HG03045 (cell line): ENCODE measurements around the gene FLRT2.

ENCODE experiments used
- ATAC-seq: cut with Tn5 transposase; IDR thresholded peaks from one replicate; pipeline ENCODE4 v1.9.1; 2021; ENCODE audit warnings: mild to moderate bottlenecking, moderate library complexity; ENCODE audit not compliant: unreplicated experiment

Gene FLRT2

DNA sequence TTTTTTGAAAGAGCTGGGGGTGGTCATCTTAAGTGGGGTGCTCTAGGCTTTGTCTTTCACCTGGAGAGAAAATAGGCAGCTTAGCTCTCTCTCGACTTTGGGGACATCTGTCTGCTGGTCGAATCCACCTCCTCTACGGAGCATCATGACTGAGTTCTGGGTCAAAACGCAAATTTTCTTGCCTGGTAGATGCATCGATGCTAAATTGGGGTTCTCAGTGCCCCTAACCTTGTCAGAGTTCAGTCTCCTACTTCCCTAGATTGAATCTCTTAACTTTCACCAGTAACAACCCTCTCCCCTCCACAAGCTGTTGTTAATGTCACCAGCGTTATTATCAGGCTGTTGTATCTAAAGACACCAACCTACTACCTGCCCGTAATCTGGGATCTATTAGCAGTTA is 682 bp downstream of the FLRT2 start:
- no peak for ATAC-seq

DNA sequence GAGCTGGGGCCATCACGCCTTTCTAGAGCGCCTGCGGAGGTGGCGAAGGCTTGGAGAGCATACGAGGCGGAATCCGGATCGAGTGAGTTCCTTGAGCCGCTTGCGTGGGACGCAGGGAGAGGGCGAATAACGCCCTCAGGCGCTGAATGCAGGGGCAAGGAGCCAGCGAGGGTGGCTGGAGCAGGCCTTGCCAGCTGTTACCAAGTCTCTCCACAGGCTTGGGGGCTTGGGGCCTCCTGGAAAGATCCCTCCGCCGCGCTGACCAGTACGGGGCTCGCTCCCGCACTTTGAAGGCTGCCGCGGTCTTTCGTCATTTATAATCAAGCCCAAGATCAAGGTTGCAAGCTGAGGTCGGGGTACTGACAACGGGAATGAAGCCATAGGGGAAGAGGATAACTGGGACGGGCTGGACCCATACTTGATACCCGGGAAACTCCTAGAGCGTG is 1.2 kb downstream of the FLRT2 start:
- no peak for ATAC-seq

DNA sequence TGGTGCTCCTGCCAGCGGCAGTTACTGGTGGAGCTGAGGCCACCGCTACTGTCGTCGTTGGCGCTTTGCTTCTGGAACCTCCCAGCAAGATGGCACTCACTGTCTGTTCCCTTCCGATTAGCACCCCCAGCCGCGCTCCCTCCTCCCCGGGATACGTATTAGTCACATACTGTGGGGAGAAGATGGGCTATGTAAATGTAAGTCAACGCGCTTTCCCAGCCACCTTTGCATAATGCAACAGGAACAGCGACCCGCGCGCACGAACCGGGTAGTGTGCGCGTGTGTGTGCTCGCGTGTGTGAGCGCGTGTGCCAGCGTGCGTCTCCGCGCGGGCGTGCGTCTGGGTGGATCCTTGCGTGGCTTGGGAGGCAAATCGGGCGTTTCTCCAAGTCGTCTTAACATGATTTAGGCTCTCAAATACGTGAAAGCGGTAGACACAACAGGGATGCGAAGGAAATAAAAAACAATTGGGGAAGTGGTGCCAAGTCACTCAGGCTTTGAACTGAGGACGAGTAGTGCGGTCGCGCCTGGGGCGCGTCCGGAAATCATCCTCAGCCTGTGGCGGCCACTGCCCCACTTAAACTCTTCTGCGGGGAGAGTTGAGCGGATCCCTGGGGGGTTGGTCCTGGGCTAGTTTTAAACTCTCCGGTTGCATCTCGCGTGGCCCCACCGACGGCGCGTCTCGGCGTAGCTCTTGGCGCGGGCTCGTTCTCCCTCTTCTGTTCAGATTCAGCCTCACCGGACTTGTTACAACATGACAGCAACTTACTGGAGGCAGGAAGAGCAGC is 1.8 kb downstream of the FLRT2 start:
- no peak for ATAC-seq

DNA sequence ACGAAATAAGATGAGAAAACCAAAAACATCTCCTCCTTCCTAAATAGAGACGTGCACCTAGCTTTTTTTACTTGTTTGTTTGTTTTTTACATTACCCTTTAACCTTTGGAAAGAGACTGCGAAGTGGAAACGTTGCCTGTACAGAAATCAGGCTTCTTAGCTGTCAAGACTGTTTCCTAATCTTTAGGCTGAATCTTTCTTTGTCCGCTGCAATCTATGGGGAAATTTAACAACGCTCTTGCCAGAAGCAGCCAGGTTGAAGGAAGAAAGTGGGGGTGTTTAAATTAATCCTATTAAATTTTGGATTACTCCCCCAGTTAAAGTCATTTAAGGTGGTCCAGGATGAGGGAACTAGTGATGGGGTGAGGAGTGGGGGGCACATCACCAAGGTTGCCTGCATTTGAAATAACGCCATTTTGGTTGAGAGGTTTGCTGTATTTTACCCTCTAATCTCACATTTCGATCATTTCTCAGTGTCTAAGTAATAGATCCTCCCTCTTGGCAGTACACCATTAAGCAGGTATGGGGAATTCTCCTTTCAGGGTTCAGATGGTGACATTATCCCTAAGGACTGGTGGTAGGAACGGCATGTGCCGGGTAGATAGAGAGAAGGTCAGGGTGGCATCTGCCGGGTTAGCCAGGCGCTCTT is 2.6 kb downstream of the FLRT2 start:
- no peak for ATAC-seq

DNA sequence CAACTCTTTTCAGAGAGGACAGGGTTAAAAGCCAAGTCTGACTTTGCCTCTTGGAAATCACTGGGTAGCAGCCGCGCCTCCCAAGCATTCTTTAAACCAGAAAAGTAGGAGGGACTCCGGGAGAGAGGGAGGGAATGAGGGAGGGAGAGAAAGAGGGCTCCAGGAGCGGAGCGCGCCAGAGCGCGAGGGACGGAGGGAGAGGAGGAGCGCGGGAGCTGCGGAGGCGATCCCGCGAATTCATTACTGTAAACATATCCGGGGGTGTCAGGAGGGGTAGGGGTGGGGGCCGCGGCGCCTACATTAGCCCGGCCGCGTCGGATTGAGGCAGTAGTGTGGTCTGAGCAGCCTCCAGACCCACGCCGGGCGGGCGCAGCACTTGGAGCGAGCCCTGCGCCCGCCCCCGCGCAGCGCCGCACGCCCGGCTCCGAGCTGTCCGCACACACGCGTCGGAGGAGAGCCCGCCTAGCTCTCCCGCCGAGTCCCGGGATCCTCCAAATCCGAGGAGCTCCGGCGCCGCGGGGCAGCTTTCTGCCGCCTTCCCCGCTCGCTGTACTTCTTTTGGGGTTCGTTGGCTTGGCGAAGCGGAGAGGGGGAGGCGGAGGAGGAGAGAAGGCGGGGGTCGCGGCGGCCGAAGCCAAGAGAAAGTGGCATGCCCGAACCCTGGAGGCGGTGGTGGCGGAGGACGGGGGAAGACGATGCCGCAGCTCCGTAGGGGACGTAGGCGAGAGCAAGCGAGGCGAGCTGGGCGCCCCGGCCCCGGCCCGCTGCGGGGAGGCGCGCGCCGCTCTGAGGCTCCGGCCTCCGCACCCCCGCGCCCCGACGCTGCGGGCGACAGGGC is 3.3 kb downstream of the FLRT2 start:
- no peak for ATAC-seq

DNA sequence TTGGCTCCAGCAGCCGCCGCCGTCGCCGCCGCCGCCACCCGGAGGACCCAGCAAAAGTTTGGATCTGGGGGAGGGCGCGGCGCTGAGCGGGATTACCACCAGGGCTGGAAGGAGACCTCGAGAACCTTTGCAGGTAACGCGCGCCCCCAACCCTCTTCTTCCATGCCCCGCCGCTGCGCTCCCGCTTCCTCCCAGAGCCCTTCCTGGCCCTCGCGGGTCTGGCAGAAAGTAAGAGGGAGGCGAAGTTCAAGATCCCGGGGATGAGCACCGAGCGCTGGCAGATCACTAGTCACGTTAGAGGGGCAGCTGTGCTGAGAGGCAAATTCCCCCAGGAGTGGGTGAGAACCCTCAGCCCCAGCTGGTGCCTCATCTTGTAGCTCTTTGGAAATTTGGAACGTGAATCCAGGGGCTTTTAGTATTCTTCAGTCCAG is 3.9 kb downstream of the FLRT2 start:
- ATAC-seq, result no peak

DNA sequence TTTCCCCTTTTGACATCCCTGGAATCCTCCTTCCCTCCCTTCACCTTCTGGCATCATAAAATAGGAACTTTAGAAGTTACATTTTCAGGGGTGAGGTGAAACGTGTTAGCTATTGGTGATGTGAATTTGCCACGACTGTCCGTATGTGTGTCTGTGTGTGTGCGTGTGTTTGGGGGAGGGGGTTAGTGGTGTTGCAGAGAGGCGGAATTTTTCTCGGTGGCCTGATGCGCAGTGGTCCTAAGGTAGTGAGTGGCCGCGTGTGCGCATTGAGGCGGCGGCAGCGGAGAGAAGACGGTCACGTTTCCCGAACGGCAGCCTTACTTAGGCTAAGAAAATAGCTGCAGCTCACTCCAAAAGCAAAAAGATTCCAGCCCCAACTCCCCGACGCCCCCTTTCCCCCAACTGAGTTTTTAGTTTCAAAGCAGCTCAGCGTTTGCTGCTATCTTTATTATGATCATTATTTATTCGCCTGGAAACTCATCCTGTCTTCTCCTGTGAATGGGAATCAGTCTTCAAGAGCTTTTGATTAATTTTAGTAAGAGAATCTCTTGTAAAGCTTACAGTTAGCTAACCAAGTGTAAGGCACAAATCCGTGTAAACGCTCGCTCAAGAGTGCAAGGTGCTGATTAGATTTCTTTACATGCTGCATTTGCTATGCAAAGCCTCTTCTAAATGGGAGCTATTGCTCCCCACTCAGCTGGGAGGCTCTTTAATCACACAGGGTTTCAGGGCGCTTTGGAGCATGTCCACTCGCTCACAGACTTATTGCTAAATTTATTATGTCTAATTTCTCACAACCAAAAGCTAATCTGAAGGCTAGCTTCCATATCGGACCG is 4.7 kb downstream of the FLRT2 start:
- ATAC-seq, result no peak

DNA sequence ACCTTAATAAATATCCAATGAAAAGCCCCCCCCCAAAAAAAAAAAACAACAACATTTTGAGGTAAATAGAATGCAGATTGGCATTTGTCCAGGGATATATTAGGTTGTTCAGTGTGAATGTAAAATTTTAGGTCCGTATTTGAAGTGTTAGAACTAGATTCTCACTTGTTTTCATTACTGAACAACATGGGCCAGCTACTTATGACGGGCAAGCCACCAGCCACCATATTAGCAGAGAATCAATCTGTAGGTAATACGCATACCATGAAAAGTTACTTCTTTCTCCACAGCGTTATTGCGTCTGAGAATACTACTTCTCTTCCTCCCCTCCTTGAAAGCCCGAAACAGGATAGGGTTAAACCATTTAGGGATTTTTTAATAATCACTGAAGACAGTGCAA is 5.4 kb downstream of the FLRT2 start:
- no peak for ATAC-seq

DNA sequence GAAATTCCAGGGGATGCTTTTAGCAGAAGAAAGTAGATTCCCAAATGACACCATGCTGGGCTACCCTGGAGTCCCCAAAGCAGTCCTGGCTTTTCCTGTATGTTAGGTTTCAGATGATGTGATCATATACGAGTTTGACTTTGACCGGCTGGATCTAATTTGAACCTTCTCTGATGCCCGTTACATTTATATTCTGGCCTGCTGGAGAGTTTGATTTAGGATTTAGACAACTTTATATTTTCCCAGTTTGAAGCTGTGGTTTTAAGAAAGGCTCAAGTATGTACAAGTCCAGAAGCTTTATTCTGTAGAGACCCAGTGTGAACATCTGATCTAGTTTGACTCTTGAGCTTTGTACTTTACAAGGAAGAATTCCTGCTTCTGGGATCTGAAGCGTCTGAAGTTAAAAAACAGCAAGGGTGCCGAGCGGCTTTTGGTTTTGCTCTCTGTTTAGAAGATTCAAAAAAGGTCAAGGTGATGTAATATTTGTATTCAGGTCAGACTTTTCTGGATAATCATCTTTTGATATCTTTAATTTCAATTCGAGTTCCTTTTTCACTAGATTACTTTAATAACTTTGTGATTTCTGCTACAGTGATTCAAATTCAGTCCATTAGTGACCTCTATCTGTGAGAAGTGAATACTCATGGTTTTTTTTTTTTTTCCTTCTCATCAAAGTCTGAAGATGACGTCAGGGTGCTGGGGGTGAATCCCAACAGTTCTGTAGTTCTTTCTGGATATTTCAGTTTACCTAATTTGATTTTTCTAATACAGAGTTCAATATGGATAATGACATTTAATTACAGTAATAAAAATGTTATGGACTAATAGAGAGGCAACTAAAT is 6.3 kb downstream of the FLRT2 start:
- no peak for ATAC-seq

DNA sequence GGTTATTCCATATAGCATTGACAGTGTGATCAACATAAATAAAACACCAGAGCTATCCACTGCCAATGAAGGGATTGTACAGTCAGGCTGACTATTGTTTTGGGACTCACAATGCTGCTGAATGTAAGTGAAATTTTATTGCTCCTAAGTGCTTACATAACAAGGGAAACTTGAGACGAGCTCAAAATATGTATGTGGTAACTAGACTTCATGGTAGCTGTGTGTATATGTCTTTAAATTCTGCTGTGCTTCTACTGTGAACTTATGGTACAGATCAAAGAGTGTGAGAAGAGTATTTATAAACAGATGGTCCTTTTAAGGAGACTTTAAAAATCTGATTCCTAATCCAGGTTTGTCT is 6.9 kb downstream of the FLRT2 start:
- no peak for ATAC-seq

DNA sequence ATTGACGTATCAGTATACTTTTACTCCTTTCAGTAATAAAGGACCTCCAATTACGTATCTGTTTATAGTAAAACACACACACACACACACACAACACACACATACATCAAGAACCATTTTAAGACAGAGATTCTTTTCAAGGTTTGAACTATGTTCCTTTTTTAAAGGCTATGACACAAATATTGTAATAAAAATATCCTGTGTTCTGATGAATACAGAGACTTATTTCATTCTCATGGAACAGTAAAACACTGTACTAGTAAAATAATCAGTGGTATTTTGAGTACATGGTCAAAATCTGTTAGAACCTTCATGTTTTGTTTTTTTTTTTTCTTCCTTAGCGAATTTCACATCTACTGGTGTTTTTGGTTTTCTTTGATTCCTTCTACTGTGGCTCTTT is 7.6 kb downstream of the FLRT2 start:
- ATAC-seq, result no peak

DNA sequence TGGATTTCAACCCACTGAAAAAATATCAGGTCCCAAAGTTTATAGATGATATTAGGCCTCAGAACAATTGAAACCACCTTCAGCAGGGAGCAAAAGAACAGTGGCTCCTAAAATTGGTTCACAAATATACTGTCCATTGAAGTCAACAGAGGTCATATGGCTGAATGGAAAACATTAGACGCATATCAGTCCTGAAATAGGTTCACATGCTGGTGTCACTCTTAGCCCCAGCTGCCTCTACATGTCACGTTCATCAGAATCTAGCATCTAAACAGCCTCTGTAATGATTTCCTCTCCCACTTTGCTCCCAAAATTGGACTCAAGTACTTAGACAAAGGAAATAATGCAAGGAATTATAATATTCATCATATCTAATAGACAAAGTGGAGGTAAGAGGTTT is 8.7 kb downstream of the FLRT2 start:
- ATAC-seq, result no peak

DNA sequence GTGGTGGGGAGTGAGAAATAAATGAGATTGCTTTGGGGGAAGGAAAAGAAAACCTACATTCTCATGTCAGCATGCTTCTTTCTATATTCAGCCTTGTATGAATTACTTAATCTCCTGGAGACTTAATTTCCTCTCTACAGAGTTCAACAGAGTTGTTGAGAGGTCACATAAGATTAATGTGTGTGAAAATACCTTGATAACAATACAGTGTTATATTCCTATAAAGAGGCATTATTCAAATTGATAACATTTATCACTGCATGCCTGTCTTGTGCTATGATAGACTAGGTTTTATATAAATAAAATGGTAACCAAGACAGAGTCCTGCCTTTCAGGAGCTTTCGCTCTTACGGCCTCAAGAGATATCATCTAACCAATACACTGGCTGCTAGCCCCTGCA is 9.6 kb downstream of the FLRT2 start:
- no peak for ATAC-seq

DNA sequence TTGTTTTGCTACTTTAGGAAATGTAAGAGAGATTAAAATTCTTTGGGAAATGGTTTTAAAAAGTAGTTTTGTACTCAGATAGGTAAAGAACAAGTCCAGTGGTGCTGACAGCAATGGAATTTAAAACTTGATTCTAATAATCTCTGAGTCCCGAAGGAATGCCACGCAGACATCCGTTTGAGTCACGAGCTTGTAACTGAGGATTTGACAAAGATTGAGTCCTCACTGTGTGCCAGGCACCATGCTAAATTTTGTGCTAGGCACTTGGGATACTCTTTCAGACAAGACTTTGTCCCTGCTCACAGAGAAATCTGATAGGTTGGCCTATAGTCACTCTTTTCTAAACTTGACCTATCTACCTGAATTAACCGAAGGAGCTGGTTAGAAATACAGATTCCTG is 12.7 kb downstream of the FLRT2 start:
- ATAC-seq, result no peak

DNA sequence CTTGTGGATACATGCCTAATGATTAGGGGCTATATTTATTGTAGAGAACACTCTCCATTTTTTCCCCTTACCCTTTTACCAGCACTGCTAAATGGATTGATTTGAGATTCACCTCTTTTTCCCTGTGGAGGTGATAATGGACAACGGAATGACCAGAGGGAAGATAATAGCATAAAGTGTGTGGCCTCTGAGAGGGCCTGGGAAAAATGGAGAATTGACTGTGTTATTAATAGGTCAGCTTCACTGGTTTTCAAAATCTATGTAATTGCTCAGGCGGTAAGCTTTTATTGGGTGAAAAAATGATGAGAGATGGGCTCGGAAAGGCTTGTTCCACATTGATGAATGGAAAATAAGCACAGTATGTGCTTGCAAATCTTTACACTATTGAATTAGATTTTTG is 15.8 kb downstream of the FLRT2 start:
- ATAC-seq, result no peak

DNA sequence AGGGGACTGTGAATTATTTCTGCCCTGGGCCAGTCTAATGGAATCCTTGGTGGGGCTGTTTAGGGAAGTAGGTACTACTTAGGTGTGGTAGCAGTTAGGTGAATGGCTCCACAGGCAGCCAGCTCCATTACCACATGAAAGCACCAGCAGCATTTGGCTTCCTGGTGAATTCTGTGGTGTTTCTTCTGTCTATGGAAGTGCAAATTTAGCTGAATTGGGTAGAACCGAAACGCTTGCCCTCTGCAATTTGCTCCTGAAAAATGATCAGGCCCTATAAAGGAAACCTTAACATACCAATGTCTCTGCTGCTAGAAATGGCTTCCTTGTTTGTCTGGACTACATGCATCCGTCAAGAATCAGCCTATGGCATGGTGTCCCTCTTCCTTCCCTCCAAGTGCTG is 16.4 kb downstream of the FLRT2 start:
- no peak for ATAC-seq

DNA sequence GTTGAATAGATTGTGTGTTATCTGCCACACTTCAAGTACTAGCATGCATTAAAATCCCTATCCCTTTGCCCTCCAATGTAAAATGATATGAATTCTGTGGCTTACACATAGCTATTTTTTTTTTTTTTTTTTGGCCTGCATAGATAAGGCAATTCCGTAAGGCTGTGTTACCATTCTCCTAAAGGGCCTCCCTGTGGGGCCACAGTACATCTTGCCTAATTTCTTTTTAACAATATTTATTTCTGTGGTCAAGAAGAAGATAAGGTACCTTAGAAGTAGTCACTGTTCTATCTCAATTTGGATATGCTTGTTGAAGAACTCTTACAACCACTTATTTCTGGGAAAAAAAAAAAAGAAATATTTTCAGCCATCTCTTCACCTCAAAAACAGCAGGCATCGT is 19.8 kb downstream of the FLRT2 start:
- no peak for ATAC-seq

DNA sequence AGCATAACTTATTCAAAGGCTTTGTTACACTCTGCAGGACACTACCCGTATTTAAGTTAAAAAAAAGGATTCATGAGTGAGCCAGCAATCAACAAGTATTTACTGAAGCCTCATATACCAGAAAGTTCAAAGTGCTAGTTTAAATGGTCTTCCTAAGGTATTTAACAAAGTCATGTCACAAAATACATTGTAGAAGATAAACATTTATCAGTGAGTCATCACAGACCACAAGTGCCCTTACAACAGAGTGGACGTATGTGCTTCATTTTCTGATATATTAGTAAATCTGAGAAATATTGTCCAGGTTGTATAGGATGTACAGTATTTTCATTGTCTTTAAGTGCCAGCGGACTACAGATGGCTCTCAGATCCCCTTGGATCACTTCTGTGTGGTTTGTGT is 24.2 kb downstream of the FLRT2 start:
- ATAC-seq, result no peak

DNA sequence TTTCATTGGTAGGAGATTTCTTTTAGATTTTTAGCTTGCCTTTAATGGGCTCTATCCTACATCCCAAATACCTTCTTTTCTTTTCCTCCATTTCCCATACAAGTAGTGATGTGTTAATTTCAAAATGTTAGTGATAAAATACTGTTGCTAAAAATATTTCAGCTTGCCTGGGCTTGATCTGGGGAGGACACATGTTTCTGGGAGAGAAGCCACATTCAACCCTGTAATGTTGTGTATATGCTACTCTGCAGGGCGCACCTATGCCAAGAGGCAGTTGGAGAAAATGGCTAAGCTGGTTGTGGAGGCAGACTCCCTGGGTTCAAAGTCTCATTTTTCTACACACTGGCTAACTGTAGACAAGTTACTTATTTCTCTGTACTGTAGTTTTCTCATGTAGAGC is 26.3 kb downstream of the FLRT2 start:
- ATAC-seq, result no peak

DNA sequence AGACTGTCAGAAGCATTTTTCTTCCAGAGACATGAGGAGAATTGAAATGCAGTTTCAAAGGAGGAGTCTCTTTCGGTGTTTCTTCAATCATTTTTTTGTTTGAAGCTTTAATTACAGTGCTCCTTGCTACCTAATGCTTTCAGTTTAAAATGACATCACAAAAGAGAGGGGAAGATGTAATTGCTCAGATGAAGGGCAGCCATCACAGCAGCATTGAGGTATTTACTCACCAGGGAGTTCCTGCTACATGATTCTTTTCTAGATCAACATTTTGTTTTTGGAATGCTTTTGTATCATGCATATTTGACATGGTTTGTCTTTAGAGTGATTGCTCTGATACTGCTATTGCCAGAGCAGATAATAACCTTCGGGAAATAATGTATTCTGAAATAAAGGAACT is 28.6 kb downstream of the FLRT2 start:
- no peak for ATAC-seq
